Measurements from ENCODE around the gene CAMSAP1. TPM values are rescaled to one million over a fixed set of nuclear protein-coding genes. Genes with fewer than 3 reads are reported as not detected.

The CAMSAP1 gene
- polyA plus RNA-seq, 3 donors = 0.71 to 9.0 (median 0.75) TPM

DNA sequence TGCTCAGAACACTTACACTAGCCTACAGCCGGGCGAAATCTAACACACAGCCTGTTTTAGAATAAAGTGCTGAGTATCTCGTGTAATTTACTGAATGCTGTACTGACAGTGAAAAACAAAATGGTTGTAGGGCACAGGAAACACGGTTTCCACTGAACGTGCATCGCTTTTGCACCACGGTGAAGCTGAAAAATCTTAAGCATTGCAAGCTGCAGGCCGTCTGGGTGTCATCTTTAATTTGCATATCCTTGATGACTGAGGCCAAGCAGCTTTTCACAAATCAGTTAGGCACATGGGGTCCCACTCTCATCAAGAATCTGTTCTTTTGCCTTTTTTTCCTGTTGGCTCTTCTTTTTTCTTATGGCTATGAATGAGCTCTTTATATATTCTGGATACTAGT, 58.2 kb downstream of the CAMSAP1 start:
- peaks cover 36 to 62% of the 10 kb centered on the region in 2 donors for H3K36me3 ChIP-seq (replicated peaks in 1 of 2; ENCODE audit: control insufficient read depth in 1 of 2, insufficient read depth in 2 of 2, low read length in 2 of 2)
- peaks cover 70 to 75% of the 10 kb centered on the region in 2 donors for H3K36me3 Mint-ChIP-seq

DNA sequence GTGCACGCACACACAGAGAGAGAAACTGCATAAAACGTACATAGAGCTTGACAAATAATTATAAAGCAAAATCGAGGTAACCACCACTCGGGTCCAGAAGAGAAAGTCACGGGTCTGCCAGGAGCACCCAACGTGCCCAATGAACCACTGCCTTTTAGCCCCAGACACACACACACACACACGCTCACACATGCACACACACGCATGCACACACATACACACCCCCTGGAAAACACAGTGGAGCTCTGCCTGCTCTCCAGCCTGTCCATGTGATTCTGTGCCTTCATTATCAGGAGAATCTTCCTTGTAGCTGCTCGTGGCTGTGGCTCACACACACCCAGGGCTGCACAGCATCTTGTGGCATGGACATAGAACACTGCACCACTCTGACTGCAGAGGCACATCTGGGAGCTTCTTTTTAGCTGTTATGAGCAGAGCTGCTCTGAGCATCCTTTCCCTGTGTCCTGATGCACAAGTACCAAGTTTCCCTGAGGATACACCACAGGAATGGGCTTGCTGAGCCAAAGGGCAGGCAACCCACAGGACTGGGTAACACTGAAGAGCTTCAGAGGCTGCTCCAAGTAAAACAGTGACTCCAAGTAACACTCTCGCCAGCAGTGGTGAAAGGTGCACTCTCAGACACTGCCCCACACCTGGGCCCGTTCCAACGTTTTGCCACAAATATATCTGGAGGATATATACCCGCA, 58.9 kb downstream of the CAMSAP1 start:
- H3K4me3 Mint-ChIP-seq = no peak overlapping the region
- Histone ChIP-seq H3K4me3 (replicated peaks in 1 of 3; ENCODE audit: low read depth in 2 of 3, low read length in 3 of 3) (no peak overlapping the region), H3K27ac (ENCODE audit: low read depth in 1 of 2, low read length in 2 of 2) (no peak overlapping the region), H3K9me3 (replicated peaks in 1 of 2; ENCODE audit: control insufficient read depth in 1 of 2, insufficient read depth in 1 of 2, low read length in 2 of 2) (no peaks in the 10 kb centered on the region), H4K20me1 (ENCODE audit: insufficient read depth, low read length) (no peaks in the 10 kb centered on the region), H3K9ac (ENCODE audit: insufficient read depth, low read length, poor library complexity, severe bottlenecking) (no peak overlapping the region), H3K27me3 (ENCODE audit: control insufficient read depth in 2 of 2, insufficient read depth in 2 of 2, low read length in 2 of 2) (no peaks in the 10 kb centered on the region), H3K36me3 (replicated peaks in 1 of 2; ENCODE audit: control insufficient read depth in 1 of 2, insufficient read depth in 2 of 2, low read length in 2 of 2) (peaks cover 34 to 59% of the 10 kb centered on the region in 2 donors), H2AFZ (ENCODE audit: insufficient read depth, low read depth, low read length, poor library complexity, severe bottlenecking) (no peak overlapping the region), H3K79me2 (ENCODE audit: insufficient read depth, low read length) (no peaks in the 10 kb centered on the region), H3K4me1 (ENCODE audit: control insufficient read depth in 1 of 2, insufficient read depth in 2 of 2, low read length in 2 of 2) (no peaks in the 10 kb centered on the region), H3K4me2 (replicated peaks; ENCODE audit: extremely low read depth, low read length, poor library complexity, severe bottlenecking) (no peak overlapping the region)
- H3K9me3 Mint-ChIP-seq = peaks cover 11 to 25% (median 16%) of the 10 kb centered on the region in 7 donors
- TF ChIP-seq, protein P1, sequence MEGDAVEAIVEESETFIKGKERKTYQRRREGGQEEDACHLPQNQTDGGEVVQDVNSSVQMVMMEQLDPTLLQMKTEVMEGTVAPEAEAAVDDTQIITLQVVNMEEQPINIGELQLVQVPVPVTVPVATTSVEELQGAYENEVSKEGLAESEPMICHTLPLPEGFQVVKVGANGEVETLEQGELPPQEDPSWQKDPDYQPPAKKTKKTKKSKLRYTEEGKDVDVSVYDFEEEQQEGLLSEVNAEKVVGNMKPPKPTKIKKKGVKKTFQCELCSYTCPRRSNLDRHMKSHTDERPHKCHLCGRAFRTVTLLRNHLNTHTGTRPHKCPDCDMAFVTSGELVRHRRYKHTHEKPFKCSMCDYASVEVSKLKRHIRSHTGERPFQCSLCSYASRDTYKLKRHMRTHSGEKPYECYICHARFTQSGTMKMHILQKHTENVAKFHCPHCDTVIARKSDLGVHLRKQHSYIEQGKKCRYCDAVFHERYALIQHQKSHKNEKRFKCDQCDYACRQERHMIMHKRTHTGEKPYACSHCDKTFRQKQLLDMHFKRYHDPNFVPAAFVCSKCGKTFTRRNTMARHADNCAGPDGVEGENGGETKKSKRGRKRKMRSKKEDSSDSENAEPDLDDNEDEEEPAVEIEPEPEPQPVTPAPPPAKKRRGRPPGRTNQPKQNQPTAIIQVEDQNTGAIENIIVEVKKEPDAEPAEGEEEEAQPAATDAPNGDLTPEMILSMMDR (IDR thresholded peaks at IDR 0.05) = no peak
- no peaks in the 10 kb centered on the region for H3K4me1 Mint-ChIP-seq
- peak overlapping the region in 1 of 7 donors; percentile 28 for H3K27ac Mint-ChIP-seq
- WGBS (ENCODE audit: insufficient coverage) = 91% methylated on average over 11 of the region's 13 CpGs
- intact Hi-C loops (cut with micrococcal nuclease) = no loop called here
- no peak for DNase-seq
- H3K36me3 Mint-ChIP-seq = peaks cover 76 to 79% of the 10 kb centered on the region in 2 donors
- peaks cover 0 to 1% (median 0%) of the 10 kb centered on the region in 3 donors for H3K27me3 Mint-ChIP-seq (ENCODE audit: low read depth in 3 of 3)

More for the DNA sequence above, 58.2 kb downstream of the CAMSAP1 start:
- Mint-ChIP-seq H3K9me3 (peaks cover 11 to 23% (median 12%) of the 10 kb centered on the region in 7 donors), H3K4me3 (no peak overlapping the region), H3K4me1 (no peaks in the 10 kb centered on the region), H3K27me3 (ENCODE audit: low read depth in 3 of 3) (peaks cover 0 to 1% (median 0%) of the 10 kb centered on the region in 3 donors), H3K27ac (no peak overlapping the region)
- H3K27me3 ChIP-seq (ENCODE audit: control insufficient read depth in 2 of 2, insufficient read depth in 2 of 2, low read length in 2 of 2) = no peaks in the 10 kb centered on the region
- TF ChIP-seq, protein P1 (IDR thresholded peaks at IDR 0.05) = no peak
- H3K79me2 ChIP-seq (ENCODE audit: insufficient read depth, low read length) = no peaks in the 10 kb centered on the region
- H4K20me1 ChIP-seq (ENCODE audit: insufficient read depth, low read length) = no peaks in the 10 kb centered on the region
- H3K9ac ChIP-seq (ENCODE audit: insufficient read depth, low read length, poor library complexity, severe bottlenecking) = no peak overlapping the region
- no peaks in the 10 kb centered on the region for H3K4me1 ChIP-seq (ENCODE audit: control insufficient read depth in 1 of 2, insufficient read depth in 2 of 2, low read length in 2 of 2)
- DNase-seq = no peak
- H3K9me3 ChIP-seq (replicated peaks in 1 of 2; ENCODE audit: control insufficient read depth in 1 of 2, insufficient read depth in 1 of 2, low read length in 2 of 2) = no peaks in the 10 kb centered on the region
- no peak overlapping the region for H2AFZ ChIP-seq (ENCODE audit: insufficient read depth, low read depth, low read length, poor library complexity, severe bottlenecking)
- intact Hi-C loops (cut with micrococcal nuclease) = no loop called here
- no peak overlapping the region for H3K4me3 ChIP-seq (replicated peaks in 1 of 3; ENCODE audit: low read depth in 2 of 3, low read length in 3 of 3)
- no peak overlapping the region for H3K4me2 ChIP-seq (replicated peaks; ENCODE audit: extremely low read depth, low read length, poor library complexity, severe bottlenecking)
- 97% methylated on average over 7 of the region's 8 CpGs for WGBS (ENCODE audit: insufficient coverage)
- no peak overlapping the region for H3K27ac ChIP-seq (ENCODE audit: low read depth in 1 of 2, low read length in 2 of 2)

All from CD14-positive monocyte (primary cell).